SHP77 (cell line): ENCODE results near the gene RHOV.
"Not testable (repeated sequence)": the region's sequence is repeated elsewhere in the genome, so short reads cannot be mapped to it uniquely, and the experiment has no call there.

Source experiments
- DNase-seq, 2 experiments: peaks; one replicate each; lab custom pipeline; 2025; lab: John Stamatoyannopoulos, UW

Gene RHOV

DNA sequence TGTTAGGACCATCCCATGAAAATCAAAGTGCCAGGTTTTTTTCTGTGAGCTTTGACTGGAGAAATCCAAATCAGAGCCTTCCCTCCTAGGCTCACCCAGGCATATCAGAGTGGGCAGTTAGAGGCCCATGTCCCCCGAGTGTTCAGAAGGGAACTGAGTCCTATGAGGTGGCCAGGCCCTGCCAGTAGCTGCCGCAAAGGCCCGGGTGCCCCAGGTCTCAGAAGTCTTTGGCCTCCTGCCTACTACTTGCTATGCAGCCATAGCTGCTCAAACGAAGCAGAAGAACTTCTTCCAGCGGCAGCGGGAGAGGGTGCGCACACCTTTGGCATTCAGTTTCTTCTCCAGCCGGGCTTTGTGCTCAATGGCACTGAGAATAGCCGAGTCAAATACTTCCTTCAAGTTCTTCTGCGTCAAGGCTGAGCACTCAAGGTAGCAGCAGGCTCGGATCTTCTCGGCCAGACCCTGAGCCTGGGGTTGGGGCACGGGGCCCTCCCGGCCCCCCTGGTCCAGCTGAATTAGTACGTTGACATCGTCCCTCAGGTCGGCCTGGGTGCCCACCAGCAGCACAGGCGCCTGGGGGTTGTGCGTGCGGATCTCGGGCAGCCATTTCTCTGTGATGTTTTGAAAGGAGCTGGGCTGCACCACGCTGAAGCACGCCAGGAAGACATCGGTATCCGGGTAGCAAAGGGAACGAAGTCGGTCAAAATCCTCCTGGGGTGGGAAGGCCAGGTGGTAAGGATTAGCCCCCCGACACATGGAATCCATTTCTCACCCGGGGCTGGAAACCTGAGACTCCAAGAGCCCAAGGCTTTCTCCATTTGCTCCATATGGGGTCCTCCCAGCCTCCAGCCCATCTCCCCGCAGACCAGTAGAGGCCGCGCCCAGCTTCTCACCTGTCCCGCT lies 992 bp downstream of the RHOV start:
- DNase-seq = no peak

- no peak for DNase-seq
Measured at GRCh38 chr15:40871749-40872617, 2.1 kb downstream of the RHOV start.

GRCh38 chr15:40870716-40871115 lies 3.3 kb downstream of the RHOV start:
- no peak for DNase-seq

DNA sequence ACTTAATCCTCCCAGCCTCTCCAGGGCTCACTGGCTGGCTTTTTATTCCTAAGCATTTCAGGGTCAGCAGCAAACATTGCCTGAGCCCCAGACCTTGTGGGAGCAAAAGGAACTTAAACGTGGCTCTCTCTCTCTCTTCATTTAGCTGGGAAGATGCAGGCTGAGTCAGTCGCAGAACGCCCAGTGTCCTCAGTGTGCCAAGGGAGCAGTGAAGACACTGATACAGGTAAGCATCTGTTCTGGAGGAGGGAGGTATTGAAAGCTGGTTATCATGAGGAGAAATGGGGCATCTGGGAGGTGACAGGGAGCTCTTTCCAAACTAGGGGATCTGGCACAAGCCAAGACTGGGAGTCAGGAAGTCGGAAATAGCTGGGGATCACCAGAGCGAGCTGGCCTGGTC lies 4.3 kb downstream of the RHOV start:
- DNase-seq = no peak

GRCh38 chr15:40867199-40867598 lies 6.8 kb downstream of the RHOV start:
- no peak for DNase-seq

GRCh38 chr15:40863660-40864270 lies 10.3 kb downstream of the RHOV start:
- no peak for DNase-seq

DNA sequence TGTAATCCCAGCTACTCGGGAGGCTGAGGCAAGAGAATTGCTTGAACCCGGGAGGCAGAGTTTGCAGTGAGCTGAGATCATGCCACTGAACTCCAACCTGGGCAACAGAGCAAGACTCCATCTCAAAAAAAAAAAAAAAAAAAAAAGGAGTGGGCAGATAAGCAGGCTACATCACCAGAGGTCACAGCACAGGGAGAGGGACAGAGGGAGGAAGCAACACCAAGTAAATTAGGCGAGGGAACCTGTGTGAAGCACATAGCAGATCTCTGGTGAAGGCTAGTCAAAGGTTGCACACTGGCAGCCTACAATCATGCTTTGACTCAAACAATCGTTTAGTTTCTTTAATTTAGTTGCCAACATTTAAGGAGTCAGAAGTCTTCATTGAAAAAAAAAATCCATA lies 12.9 kb downstream of the RHOV start:
- not testable (repeated sequence) for DNase-seq

GRCh38 chr15:40859206-40859851 lies 14.7 kb downstream of the RHOV start:
- peak; percentile 73 to 78 for DNase-seq

- DNase-seq = no peak
Measured at GRCh38 chr15:40858706-40859105, 15.3 kb downstream of the RHOV start.

DNA sequence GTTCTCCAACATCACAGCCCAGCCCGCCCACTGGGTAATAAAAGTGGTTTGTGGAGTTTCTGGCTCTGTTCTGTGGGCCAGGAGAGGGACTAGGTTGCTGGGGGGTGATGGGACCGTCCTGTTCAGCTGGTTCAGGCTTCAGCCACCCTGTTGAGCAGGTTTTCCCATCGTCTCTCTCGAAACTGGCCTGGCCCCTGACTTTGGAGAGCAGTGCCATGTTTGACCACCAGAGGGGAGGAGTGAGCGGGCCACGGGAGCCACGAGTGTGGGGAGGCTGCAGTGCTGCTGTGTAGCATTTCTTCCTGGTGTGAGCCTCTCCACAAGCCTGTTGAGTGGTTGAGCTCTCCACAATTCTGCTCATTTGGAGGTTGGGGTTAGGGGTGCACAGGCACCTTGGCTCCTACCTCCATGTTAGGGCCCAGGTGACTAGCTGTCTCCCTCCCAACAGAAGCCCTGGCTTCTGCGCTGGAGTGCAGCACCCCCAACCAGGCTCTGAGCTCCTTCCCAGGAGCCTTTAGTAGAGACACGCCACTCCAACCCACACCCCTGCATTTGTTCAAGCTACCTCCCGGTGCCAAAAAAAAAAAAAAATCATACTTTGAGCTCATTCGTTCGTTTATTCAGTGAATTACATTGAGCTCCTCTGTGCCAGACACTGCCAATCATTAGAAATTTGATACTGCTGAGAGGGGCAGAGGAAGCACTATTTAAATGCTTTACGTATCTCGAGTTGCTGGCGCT lies 16.3 kb downstream of the RHOV start:
- DNase-seq = peak; percentile 49 to 60

DNA sequence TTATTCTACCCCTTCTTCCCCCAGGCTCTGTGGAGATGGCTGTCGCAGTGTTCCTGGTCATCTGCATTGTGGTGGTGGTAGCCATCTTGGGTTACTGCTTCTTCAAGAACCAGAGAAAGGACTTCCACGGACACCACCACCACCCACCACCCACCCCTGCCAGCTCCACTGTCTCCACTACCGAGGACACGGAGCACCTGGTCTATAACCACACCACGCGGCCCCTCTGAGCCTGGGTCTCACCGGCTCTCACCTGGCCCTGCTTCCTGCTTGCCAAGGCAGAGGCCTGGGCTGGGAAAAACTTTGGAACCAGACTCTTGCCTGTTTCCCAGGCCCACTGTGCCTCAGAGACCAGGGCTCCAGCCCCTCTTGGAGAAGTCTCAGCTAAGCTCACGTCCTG lies 17.3 kb downstream of the RHOV start:
- DNase-seq = no peak

DNA sequence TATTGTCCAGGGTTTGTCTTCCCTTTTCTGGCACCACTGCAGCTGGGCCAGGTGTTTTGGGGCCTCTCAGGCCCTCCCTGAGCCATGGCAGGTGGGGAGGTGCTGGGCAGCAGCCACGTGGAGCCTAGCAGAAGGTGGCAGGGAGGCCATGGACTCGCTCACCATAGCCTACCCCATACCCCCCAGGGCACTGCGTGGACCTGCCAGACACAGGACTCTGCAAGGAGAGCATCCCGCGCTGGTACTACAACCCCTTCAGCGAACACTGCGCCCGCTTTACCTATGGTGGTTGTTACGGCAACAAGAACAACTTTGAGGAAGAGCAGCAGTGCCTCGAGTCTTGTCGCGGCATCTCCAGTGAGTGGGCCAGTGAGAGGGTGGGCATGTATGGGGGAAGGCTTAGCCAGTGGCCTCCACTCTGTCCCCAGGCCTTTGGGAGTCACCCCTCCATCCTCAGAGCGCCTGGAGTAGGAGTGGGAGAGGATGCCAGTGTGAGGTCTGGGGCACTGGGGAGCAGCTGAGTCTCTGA lies 18.3 kb downstream of the RHOV start:
- no peak for DNase-seq

GRCh38 chr15:40854161-40854560 lies 19.9 kb downstream of the RHOV start:
- DNase-seq = no peak

- DNase-seq = no peak
Measured at GRCh38 chr15:40853241-40853890, 20.7 kb downstream of the RHOV start.

DNA sequence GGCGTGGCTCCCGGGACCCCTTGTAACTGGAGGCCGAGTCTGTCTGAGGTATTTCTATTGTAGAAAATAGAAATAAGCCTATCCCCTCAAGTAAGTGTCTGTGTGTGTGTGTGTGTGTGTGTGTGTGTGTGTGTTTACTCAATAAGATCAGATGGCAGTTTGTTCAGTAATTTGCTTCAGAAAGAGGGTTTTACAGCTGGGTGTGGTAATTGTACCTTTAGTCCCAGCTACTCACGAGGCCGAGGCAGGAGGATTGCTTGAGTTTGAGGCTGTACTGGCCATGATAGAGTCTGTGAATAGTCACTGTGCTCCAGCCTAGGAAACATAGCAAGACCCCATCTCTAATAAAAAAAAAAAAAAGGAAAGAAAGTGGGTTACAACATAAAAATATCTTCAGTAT lies 21.5 kb downstream of the RHOV start:
- no peak for DNase-seq

GRCh38 chr15:40850576-40851112 lies 23.4 kb downstream of the RHOV start:
- no peak for DNase-seq

- peak; percentile 55 to 68 for DNase-seq
Measured at GRCh38 chr15:40847223-40847961, 26.6 kb downstream of the RHOV start.

- DNase-seq = no peak
Measured at GRCh38 chr15:40846841-40847222, 27.2 kb downstream of the RHOV start.

GRCh38 chr15:40845511-40846284 lies 28.3 kb downstream of the RHOV start:
- DNase-seq = peak in 1 of 2 experiments; percentile 60
